ENCODE measurements around the gene HOXA5.
A peak's percentile ranks its signal among the peaks of the same experiment; 100 is the strongest.

Gene HOXA5

DNA sequence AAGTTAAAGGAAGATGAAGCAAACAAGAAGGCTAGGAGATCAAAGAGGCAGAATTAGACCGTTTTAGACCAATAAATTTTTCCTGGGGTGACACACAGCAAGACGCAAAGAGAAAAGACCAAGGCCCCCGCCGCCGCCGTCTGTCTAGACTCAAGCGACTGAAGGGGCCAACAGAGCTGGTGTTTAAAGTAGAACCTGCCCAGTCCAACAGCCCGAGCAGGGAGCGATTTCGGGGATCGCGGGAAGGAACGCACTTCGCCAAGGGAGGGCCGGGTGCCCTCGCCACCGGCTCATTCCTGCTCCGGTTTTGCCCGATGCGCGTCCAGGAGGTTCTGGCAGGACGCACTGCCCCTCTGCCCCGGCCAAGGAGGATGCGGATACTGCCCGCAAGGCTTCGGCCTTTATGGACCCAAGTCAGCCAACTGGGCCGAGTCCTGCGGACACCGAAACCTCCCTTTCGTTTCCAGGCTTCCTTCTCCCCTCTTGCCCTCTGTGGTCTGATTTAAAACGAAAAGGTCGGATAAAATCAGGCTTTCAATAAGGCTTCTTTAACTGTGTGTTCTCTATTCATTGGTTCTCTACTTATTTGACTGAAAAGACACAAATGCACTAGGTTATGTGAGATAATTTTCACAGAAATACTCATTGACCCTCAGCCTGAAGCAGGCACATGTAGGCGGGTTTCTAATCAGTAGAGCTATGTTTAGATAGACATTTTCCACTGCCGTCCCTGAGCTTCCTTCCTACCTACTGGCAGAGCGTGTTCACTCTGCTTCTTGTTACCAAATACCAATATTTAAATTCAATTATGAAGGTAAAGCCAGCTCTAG, 15.2 kb upstream of the HOXA5 start:
- DNase-seq, result no peak

GRCh38 chr7:27157702-27158431, 14.4 kb upstream of the HOXA5 start:
- DNase-seq, result no peak

- no peak for DNase-seq
Measured at GRCh38 chr7:27156916-27157701, 13.6 kb upstream of the HOXA5 start.

- no peak for DNase-seq
Measured at GRCh38 chr7:27156508-27156898, 13.0 kb upstream of the HOXA5 start, which contains the start of gene HOXA7. Gene HOXA7, minus strand, starts transcription at chr7:27156675. Its CDS starts 130 bp downstream, at chr7:27156545.

- no peak for DNase-seq
Measured at GRCh38 chr7:27155816-27156507, 12.5 kb upstream of the HOXA5 start.

DNA sequence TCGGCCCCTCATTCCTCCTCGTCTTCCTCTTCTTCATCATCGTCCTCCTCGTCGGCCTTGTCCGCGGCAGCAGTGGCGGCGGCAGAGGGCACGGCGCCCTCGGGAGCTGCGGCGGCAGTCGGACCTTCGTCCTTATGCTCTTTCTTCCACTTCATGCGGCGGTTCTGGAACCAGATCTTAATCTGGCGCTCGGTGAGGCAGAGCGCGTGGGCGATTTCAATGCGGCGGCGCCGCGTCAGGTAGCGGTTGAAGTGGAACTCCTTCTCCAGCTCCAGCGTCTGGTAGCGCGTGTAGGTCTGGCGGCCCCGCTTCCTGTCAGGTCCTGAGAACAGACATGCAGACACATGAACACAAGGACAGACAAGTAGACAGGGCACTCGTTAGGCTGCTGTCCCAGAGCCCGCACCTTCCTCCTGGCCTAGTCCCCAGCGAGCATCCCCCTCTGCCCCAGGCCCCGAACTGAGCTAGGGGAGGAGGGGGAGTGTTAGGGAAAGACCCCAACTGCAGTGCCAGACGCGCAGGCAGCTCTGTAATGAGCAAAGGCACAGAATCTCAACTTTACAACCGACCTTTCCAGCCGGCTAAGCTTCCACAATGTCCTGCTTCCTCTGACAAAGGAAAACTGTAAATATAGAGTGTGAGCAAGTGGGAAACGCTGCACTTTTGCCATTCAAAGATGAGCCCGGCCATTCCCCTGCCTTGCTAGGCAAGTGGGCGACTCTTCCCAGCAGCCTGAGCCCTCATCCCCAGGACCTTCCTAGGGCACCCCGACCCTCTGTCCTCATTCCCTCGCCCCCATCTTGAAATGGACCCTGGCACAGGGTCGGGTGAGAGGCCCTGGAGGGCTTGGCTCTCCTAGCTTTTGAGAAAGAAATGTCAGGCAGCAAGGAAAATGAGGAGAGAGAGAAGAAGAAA, 11.7 kb upstream of the HOXA5 start:
- DNase-seq, result no peak

DNA sequence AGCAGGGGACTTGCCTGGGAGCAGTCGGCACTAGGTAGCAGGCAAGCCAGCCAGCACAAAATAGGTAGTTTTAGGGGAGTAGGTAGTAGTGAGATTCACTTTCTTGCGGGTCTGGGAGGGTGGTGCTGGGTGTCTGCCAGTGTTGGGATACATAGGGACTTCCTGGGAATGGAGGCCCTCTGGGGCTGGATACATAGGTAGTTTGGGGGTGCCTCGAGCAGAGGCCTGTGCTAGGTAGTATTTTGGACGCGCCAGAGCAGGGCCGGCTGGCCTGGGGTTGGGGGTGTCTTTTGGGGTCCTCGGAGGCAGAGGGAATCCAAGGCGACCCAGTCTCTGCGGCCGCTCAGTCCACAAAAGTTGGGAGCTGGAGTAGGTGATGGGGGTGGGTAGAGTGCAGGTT, 10.9 kb upstream of the HOXA5 start:
- no peak for DNase-seq

DNA sequence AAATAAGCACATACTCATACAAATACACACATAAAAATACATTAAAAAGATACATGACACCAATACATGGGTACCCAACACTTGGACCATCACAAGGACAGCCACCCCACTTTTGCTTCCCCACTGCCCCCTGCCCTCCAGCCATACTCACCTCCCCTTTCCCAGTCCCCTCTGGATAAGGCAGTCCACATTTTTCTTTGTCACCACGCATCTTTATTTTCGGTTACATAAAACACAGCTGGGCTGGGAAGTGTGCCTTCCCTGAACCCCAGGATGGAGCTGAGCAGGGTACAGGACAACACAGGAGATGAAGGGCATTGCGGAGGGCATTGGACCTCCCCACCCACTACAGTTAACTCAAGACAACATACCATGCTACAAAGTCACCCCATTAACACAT, 10.0 kb upstream of the HOXA5 start:
- no peak for DNase-seq

DNA sequence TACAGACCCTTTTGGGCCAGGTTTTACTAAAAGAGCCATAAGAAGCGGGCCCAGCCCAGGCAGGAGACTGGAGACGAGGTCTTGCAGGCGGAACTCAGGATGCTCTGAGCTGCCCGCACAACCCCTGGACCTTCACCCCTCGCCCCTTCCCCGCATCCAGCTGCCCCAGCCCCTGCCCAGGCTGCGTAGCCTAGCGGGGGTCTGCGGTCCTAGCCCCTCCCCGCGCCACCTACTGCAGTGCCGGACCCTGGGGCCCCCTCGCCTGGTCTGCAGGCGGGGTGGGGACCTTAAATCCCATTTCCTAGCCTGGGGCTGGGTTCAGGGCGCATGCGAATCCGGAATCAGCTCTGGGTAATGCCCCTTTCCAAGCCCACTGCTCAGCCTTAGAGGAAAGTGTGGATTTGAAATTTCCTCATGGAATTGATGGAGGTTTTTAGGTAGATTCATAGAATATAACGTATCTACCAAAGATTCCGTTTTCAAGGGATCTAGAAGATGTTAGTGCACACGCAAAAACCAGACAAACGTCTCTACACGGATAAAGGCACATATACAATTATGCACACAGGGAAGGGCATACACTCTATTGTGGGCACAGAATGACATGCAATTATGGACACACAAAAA, 9.4 kb upstream of the HOXA5 start:
- no peak for DNase-seq

DNA sequence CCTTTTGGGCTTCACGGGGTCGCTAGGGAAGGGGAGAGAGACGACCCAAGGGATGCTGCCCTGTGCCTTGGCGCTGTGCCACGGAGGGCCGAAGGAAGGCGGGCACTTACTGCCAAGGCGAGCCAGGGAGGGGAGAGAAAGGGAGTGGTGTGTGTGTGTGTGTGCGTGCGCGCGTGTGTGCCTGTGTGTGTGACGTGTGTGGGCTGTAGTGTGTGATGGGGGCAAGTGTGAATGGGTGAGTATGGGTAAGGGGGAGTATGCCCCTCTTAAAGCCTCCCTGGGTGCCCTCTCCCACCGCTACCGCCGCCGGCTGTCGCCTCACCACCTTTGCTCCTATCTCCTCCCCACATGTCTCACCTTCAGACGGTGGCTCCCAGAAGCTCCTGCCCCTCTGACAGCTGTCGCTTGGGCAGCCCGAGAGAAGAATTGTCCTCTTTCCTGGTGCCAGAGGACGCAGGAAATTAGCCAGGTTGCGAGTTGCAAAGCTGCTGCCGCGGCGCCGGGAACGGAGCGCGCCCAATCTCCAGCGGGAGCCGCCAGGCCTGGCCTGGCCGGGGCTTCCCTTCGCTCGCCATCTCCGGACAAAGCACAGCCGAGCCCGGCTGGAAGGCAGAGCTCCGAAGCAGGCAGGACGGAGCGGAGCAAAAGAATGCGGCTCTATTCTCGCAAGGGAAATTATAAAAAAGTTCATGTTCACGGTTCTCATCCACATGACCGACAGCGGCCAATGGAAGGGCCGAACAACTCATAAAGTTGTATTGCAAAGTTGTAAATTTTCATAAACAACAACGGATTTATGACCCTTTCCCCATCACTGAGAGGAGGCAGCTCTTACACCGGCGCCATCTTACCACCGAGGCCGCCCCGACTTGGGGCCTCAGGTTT, 8.7 kb upstream of the HOXA5 start, which contains the start of gene HOXA3:
Gene HOXA3 (minus strand): TSS at position 653 of the 885 bp plus-strand sequence. CDS start 41,943 bp downstream, outside the sequence.
- no peak for DNase-seq

DNA sequence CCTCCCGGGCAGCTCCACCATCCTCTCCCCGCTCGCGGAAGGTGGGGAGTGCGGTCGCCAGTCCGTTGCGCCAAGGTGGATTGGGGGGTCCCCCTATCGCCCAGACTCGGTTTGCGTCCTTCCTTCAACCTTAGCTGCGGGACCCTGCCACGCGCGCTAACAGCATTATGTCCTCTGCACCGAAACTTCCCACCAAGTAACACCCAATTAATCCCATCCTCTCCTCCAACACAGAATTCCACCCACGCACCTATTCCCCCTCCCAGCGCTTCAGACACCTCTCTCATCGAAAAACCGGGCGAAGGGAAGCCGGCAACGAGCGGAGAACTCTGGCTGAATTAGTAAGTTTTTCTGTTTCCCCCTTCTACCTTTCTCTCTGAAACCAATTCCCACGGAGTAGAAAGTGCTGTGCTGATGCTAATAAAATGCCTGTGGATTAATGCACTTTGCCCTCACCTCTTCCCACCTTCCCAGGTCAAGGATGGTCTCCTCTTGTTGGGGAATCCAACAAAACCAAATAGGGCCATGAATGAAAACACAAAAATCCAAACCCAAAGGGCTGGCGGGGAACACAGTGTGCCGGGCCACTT, 8.0 kb upstream of the HOXA5 start:
- no peak for DNase-seq

- DNase-seq, result peak; percentile 51
Measured at GRCh38 chr7:27150568-27151340, 7.3 kb upstream of the HOXA5 start.

DNA sequence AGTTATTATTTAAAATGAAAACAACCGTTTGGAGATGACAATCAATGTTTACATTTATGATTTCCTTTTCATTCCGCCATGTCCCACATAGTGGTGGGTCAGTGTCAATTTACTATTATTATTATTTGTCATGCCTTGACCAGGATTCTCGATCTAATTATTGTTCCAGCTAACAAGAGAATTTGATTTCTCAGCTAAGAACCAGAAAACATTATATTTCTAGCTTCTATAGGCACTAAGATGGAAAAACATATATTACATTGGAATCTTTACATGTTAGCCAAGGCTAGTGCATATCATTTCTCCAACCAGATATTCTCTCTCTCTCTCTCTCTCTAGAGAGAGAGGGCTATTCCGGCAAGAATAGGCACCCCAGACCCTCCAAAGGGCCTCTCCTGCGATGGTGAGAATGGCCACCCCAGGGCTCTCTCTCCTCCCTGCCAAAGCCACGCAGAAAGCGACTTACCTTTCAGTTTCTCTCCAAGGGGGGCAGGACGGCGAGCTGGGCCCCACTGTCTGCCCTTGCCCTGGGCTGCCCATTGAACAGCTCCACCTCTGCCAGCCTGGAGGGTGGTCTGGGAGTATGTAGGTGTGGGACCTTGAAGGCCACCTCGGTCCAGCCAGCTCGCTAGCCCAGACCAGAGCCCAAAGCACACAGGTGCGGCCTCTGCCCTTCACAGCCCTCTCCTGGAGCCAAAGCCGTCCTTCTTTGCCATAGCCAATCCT, 6.5 kb upstream of the HOXA5 start:
- DNase-seq, result no peak

- no peak for DNase-seq
Measured at GRCh38 chr7:27148756-27149641, 5.5 kb upstream of the HOXA5 start.

DNA sequence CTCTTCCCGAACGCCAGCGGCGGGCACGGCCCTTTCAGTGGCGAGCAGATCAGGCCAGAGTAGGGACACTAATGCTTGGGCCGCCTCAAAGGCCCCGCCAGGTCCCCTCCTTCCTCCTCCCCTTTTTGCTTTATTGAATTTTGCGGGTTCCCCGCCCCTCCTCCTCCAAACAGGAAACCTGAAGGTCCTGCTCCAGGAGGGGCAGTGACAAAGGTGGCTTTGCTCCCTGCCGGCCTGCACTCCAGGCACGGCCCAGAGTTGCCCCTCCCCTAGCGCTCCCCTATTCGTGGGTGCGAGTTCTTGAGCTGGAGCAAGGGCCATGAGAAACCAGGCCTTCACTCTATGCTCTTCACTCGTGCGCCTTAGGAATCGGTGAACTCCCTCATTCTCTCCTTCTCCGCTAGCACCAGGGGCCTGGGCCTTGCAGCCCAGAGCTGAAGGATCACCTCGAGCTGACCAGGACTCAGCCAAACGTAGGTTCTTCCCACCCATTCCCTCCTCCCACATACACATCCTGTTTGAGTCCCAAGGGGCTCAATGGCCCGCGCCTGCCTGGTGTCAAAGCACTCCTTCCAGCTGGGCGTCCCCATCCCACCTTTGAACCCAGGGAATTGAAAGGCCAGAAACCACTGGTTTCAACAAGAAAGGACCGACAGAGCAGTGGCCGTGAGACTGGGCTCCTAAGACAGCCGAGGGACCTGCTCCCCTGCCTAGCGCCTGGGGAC, 4.7 kb upstream of the HOXA5 start:
- DNase-seq, result no peak
